HG03045 (cell line): ENCODE results near the gene MIGA1.

Experiments used
- ATAC-seq: cut with Tn5 transposase; IDR thresholded peaks from one replicate; pipeline ENCODE4 v1.9.1; 2021; ENCODE audit warnings: mild to moderate bottlenecking, moderate library complexity; ENCODE audit not compliant: unreplicated experiment

Gene MIGA1

DNA sequence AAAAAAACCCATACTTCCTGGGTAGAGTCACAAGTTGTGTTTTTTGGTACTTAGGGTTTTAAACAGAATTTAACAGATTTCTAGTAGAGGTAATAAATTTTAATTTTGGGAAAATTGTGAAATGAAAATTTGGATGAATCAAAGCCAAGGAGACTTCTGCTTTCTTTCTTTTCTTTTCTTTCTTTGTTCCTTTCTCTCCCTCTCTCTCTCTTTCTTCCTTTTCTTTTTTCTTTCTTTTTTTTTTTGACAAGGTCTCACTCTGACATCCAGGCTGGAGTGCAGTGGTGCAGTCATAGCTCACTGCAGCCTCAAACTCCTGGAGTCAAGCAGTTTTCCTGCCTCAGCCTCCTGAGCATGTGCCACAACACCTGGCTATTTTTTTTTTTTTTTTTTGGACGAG, 62.1 kb downstream of the MIGA1 start:
- no peak for ATAC-seq

DNA sequence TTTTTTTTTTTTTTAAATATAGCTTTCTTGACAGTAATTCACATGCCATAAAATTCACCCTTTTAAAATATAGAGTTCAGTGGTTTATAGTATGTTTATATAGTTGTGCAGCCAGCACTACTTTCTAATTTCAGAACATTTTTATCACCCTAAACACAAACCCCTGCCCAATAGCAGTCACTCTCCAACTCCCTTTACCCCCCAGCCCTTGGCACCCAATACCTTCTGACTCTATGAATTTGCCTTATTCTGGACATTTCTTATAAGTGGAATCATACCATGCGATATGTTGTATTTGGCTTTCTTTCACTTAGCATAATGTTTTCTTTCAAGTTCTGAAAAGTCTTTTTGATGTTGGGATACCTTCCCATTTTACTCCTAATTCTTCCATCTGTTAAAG, 66.5 kb downstream of the MIGA1 start:
- ATAC-seq: no peak

- ATAC-seq: no peak
Measured at GRCh38 chr1:77846966-77847365, 67.5 kb downstream of the MIGA1 start.

DNA sequence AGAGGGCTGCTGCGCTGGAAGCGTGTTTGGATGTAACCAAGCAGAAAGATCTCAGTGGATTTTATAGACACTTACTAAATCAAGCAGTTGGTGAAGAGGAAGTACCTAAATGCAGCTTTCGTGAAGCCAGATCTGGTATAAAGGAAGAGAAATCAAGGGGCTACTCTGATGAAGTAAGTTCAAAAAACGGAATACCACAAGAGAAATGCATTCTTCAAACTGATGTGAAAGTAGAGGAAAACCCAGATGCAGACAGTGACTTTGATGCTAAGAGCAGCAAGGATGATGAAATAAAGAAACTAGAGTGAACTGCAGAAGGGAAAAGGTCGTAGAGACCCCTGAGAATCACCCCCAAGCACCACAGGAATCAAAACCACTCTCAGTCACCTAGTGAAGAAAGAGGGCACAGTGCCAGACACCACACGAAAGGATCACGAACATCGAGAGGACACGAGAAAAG, 68.2 kb downstream of the MIGA1 start:
- no peak for ATAC-seq

- no peak for ATAC-seq
Measured at GRCh38 chr1:77850082-77850481, 70.6 kb downstream of the MIGA1 start.

GRCh38 chr1:77857552-77857951, 78.1 kb downstream of the MIGA1 start:
- no peak for ATAC-seq

GRCh38 chr1:77858725-77859124, 79.3 kb downstream of the MIGA1 start:
- ATAC-seq: no peak

- ATAC-seq: no peak
Measured at GRCh38 chr1:77859248-77859647, 79.8 kb downstream of the MIGA1 start.

DNA sequence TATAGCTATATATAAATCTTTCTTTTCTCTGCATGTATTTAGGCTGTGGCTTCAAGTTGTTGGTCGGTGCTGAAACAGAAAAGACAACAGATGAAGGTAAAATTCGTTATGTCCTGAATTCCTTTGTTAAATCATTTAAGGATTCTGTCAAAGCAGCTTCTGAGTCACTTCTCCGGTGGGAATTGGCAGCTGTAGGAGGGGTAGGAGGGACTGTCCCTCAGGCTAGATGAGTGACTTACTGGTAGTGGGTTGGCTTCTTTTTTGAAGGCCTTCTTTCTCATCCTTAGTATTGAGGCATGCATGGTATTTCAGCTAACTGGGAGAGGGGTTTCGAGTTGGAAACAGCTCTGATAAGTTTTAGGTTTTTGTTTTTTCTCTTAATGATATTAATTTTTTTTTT, 86.8 kb downstream of the MIGA1 start:
- ATAC-seq: no peak

- ATAC-seq: no peak
Measured at GRCh38 chr1:77872645-77873044, 93.2 kb downstream of the MIGA1 start.

GRCh38 chr1:77873461-77873860, 94.0 kb downstream of the MIGA1 start:
- no peak for ATAC-seq

DNA sequence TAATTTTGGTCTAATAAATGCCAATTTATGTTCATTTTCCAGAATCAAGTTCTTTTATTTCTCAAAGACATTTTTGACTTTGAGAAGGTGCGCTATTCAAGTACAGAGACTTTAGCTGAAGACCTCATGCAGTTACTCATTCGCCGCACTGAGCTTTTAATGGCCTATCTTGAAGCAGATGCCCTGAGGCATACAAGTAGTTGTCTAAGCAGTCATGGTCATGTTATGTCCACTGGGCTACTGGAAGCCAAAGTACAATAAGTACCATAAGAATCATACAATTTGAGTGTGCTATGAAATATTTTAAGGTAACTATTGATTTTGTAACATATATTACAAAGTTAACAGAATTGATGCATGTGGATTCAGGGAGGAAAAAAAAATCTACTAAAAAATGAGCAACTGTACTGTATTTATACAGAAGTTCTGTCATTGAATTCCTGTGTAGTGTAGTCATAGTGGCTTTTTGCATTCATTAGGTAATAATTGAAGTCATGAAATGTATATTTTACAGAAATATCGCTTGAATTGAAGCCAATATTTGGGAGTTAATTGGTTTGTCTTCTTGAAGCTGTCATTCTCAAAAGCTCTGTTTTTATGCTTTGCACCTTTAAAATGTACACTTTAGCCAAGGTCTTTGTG, 95.5 kb downstream of the MIGA1 start:
- no peak for ATAC-seq

GRCh38 chr1:77876884-77877283, 97.4 kb downstream of the MIGA1 start:
- no peak for ATAC-seq

DNA sequence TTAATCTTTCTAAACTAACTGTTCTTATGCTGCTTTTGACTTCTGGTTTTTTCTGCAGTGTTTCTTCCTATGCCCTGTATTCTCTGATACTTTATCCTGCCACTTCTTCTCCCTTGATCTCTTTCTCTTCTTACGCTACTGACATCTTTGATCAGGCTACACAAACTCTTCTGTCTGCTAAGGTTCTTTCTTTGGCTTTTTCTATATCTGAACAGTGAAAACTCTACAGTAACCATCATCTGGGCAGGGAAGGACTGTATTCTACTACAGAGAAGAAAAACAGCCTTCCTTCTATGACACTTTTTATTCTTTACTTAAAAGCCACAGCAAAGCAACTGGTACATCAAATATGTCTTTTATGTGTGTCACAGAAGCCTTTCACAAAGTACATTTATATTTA, 101.6 kb downstream of the MIGA1 start:
- no peak for ATAC-seq

DNA sequence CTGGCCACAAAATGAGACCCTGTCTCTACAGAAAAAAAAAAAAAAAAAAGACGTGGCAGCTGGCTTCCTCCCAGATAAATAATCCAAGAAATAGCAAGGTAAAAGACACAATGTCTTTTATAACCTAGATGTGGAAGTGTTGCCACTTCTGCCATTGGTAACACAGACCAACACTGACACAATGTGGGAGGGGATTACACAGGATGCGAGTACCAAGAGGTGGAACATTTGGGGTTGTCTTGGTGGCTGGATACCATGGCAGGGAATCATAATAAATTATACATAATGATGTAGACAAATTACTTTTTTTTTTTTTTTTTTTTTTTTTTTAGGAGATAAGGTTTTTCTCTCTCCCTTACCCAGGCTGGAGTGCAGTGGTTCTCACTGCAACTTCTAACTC, 103.0 kb downstream of the MIGA1 start:
- no peak for ATAC-seq

- no peak for ATAC-seq
Measured at GRCh38 chr1:77888081-77888780, 108.8 kb downstream of the MIGA1 start, which contains the start of gene NEXN. Gene NEXN, plus strand, starts transcription at chr1:77888624. Its CDS starts 27,483 bp downstream, at chr1:77916107.

DNA sequence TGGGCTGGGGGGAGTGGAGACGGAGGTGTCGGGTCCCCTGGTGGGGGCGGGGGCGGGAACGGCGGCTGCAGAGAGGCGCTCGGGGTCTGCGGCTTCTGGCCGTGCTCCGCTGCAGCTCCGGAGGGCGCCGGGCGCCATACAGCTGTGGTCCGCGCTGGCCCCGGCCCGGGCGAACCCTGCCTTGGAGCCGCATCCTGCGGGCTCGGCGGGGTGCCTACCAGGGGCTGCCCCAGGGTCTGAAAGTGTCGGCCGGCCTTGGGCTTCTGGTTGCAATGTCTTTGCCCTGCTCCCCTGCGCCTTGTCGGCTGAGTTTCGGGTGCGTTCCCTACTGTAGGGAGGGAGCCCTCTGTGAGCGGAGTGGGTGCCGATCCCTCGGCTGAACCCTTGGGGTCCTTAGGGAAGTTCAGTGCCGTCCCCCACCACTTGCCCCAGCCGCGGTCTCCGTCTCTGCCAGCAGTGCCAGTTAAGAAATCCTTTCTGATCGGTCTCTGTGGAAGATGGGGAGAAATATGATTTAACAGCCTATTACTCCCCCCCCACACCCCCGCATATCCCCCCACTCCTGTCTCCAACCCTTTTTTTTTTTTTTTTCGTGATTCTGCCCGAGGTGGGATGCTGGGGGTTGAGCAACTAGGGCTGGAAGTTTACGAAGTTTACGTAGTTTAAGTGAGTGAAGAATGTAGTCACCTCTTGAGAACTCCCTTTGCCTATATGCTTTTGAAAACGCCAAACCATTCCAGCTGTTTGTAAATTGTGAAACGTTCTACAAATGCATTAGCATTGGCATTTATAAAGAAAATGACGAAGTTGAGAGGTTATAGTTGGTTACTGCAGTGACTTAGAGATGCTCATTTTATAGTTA, 109.6 kb downstream of the MIGA1 start:
- no peak for ATAC-seq

- ATAC-seq: no peak
Measured at GRCh38 chr1:77889671-77890070, 110.2 kb downstream of the MIGA1 start.

- no peak for ATAC-seq
Measured at GRCh38 chr1:77891200-77891599, 111.8 kb downstream of the MIGA1 start.

- no peak for ATAC-seq
Measured at GRCh38 chr1:77899647-77900320, 120.3 kb downstream of the MIGA1 start.

GRCh38 chr1:77900687-77901293, 121.3 kb downstream of the MIGA1 start:
- ATAC-seq: no peak
